Type B pancreatic cell (in vitro differentiated cells): ENCODE measurements around the gene DENND2D. TPM values are rescaled to one million over a fixed set of nuclear protein-coding genes. Genes with fewer than 3 reads are reported as not detected.

ENCODE experiments used
- DNase-seq: peaks from one replicate; pipeline ENCODE4 v3.0.0; 2021; ENCODE audit warnings: mixed read lengths; ENCODE audit not compliant: unreplicated experiment; ENCODE audit errors: extremely low spot score
- H3K27ac Mint-ChIP-seq: 2 replicates; pipeline ENCODE4 v1.8.0; 2021; ENCODE audit warnings: mild to moderate bottlenecking, mixed read lengths
- H3K27me3 Mint-ChIP-seq: 2 replicates; pipeline ENCODE4 v1.8.0; 2021; ENCODE audit warnings: mixed read lengths
- H3K36me3 Mint-ChIP-seq: 2 replicates; pipeline ENCODE4 v1.8.0; 2021; ENCODE audit warnings: mixed read lengths
- H3K4me1 Mint-ChIP-seq: one replicate; pipeline ENCODE4 v1.8.0; 2021; ENCODE audit warnings: mixed read lengths; ENCODE audit not compliant: unreplicated experiment
- H3K4me3 Mint-ChIP-seq: 2 replicates; pipeline ENCODE4 v1.8.0; 2021; ENCODE audit warnings: mild to moderate bottlenecking, mixed read lengths
- H3K9me3 Mint-ChIP-seq: 2 replicates; pipeline ENCODE4 v1.8.0; 2021; ENCODE audit warnings: mixed read lengths
- total RNA-seq: library from RNA; stranded (reverse); gene quantifications from 2 replicates; pipeline ENCODE4 v1.2.1, GENCODE V29; 2021; ENCODE audit warnings: low replicate concordance
- TF ChIP-seq, protein P1 (sequence below): fragments of 200-600 bp; sonication (generic); conservative IDR thresholded peaks from 2 replicates; pipeline ENCODE4 v1.5.0; 2021; ENCODE audit warnings: antibody characterized with exemption, mild to moderate bottlenecking

Gene DENND2D
- total RNA-seq, 1 donor from 2014 or later, result 6.3 TPM

DNA sequence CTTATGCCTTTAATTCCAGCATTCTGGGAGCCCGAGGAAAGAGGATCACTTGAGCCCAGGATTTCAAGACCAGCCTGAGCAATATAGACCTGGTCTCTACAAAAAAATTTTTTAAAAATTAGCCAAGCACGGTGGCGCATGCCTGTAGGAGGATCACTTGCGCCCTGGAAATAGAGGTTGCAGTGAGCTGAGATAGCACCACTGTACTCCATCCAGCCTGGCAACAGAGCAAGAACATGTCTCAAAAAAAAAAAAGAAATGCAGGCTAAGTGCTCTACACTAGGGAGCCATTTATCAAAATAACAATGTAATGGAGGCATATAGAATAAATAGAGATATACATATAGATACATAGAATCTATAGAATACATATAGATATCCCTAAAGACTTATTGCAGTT, 37.1 kb downstream of the DENND2D start:
- no peak for DNase-seq
- no peak overlapping the region for H3K27ac Mint-ChIP-seq
- H3K4me1 Mint-ChIP-seq, result peaks cover 7% of the 10 kb centered on the region
- TF ChIP-seq, protein P1, sequence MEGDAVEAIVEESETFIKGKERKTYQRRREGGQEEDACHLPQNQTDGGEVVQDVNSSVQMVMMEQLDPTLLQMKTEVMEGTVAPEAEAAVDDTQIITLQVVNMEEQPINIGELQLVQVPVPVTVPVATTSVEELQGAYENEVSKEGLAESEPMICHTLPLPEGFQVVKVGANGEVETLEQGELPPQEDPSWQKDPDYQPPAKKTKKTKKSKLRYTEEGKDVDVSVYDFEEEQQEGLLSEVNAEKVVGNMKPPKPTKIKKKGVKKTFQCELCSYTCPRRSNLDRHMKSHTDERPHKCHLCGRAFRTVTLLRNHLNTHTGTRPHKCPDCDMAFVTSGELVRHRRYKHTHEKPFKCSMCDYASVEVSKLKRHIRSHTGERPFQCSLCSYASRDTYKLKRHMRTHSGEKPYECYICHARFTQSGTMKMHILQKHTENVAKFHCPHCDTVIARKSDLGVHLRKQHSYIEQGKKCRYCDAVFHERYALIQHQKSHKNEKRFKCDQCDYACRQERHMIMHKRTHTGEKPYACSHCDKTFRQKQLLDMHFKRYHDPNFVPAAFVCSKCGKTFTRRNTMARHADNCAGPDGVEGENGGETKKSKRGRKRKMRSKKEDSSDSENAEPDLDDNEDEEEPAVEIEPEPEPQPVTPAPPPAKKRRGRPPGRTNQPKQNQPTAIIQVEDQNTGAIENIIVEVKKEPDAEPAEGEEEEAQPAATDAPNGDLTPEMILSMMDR, result no peak
- H3K36me3 Mint-ChIP-seq, result peaks cover 27% of the 10 kb centered on the region
- H3K4me3 Mint-ChIP-seq, result no peak overlapping the region
- H3K9me3 Mint-ChIP-seq, result no peaks in the 10 kb centered on the region
- no peaks in the 10 kb centered on the region for H3K27me3 Mint-ChIP-seq

DNA sequence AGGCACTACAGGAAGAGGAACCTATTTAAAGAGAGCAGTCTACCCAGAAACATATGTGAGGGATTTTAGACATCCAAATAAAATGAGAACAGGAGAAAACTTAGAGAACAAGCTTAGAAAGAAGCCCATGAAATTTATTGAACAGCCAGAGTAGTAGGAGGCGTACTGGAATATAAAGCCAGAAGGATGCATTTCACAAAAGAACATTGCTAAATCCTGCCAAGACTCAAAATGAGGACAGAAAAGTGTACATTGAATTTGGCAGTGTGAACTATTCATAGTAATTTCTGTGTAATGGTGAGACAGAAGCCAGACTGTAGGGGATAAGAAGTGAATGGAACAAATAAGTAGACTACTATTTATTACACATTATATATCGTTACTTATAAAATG, 38.0 kb downstream of the DENND2D start:
- H3K4me1 Mint-ChIP-seq, result peaks cover 7% of the 10 kb centered on the region
- no peak for DNase-seq
- H3K9me3 Mint-ChIP-seq, result no peaks in the 10 kb centered on the region
- no peaks in the 10 kb centered on the region for H3K27me3 Mint-ChIP-seq
- no peak overlapping the region for H3K4me3 Mint-ChIP-seq
- peak overlapping the region; percentile 2 for H3K27ac Mint-ChIP-seq
- peaks cover 23% of the 10 kb centered on the region for H3K36me3 Mint-ChIP-seq
- TF ChIP-seq, protein P1, result no peak

DNA sequence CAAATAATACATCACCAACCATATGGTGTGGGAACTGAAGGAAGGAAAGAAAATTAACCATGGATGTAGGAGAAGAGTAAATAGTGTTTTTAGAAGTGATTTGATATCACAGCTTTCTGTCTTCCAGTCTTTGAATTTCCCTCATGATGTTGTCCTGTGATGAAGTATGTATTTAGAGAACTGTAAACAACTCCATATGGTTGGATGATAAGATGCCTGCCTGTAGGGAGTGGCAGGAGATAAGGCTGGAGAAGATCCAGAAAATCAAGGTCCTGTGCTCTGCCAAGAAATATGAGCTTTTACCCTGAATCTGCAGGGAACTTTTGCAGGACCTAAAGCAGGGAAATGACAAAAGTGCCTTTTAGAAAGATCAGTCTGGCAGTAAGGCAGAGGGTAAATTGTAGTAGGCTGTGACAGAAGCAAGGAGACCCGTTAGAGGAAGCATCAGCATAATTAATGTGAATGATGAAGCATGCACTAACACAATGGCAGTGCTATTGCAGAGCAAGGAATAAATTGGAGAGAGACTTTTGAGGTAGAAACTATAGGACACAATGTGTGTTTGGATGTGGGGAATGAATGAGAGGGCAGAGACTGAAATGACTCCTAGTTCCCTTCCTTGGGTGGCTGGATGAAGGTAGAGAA, 38.5 kb downstream of the DENND2D start:
- Mint-ChIP-seq H3K4me1 (peaks cover 7% of the 10 kb centered on the region), H3K9me3 (no peaks in the 10 kb centered on the region), H3K36me3 (peaks cover 23% of the 10 kb centered on the region), H3K27me3 (no peaks in the 10 kb centered on the region), H3K27ac (peak overlapping the region; percentile 2), H3K4me3 (no peak overlapping the region)
- DNase-seq, result no peak
- TF ChIP-seq, protein P1, result no peak

DNA sequence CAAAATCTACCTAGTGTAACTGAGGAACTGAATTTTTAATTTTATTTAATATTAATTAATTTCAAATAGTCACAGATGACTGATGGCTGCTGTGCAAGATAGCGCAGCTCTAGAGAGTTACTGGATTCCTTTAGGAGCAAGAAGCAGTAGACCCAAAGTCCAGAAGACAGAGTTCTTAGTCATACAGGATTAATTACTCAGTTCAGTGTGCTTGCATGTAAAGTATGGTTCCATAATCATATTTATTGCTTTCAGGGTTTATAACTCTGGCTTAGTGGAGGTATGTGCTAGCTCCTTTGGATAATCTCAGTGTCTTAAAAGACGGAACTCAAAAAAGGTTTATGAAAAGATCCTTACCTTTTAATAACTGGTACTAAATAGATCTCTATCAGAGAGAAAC, 43.0 kb downstream of the DENND2D start:
- Mint-ChIP-seq H3K27ac (no peak overlapping the region), H3K4me3 (no peak overlapping the region), H3K27me3 (no peaks in the 10 kb centered on the region), H3K4me1 (peaks cover 7% of the 10 kb centered on the region), H3K9me3 (no peaks in the 10 kb centered on the region), H3K36me3 (peaks cover 53% of the 10 kb centered on the region)
- no peak for DNase-seq
- TF ChIP-seq, protein P1, result no peak

DNA sequence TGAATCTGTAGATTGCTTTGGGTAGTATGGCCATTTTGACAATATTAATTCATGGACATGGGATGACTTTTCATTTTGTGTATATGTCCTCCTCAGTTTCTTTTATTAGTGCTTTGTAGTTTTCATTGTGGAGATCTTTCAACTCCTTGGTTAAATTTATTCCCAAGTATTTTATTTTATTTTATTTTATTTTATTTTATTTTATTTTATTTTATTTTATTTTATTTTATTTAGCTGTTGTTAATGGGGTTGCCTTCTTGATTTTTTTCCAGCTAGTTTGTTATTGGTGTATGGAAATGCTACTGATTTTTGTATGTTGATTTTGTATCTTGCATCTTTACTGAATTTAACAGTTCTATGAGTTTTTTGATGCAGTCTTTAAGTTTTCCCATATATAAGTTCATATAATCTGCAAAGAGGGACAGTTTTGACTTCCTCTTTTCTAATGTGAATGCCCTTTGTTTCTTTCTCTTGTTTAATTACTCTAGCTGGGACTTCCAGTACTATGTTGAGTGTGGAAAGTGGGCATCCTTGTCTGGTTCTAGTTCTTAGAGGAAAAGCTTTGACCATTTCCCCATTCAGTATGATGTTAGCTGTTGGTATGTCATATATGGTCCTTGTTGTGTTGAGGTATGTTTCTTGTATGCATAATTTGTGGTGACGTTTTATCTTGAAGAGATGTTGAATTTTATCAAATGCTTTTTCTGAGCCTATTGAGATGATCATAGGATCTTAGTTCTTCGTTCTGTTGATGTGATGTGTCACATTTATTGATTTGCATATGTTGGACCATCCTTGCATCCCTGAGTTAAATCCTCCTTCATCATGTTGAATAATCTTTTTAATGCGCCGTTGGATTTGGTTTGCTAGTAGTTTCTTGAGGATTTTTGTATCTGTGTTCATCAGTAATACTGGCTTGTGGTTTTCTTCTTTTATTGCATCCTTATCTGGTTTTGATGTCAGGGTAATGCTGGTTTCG, 46.1 kb downstream of the DENND2D start:
- peak overlapping the region; percentile 21 for H3K4me3 Mint-ChIP-seq
- no peaks in the 10 kb centered on the region for H3K9me3 Mint-ChIP-seq
- no peak overlapping the region for H3K27ac Mint-ChIP-seq
- DNase-seq, result no peak
- TF ChIP-seq, protein P1, result no peak
- H3K27me3 Mint-ChIP-seq, result no peaks in the 10 kb centered on the region
- H3K4me1 Mint-ChIP-seq, result no peaks in the 10 kb centered on the region
- peaks cover 67% of the 10 kb centered on the region for H3K36me3 Mint-ChIP-seq
